Adrenal gland (tissue), 5 donors: Measurements from ENCODE around the gene HTR5A.

Experiments
- POLR2A ChIP-seq, 2 donors: fragments of 450-650 bp; IDR thresholded peaks; one replicate each; pipeline ENCODE4 v1.6.1; 2017; ENCODE audit warnings: antibody characterized with exemption in 2 of 2, mild to moderate bottlenecking in 2 of 2, moderate library complexity in 1 of 2
- TF ChIP-seq, protein P1 (sequence below), 6 experiments: fragments of 450-650 bp in 4 of 6; fragments of 200-600 bp in 2 of 6; sonication (generic) in 1 of 6; IDR thresholded peaks; 1 replicate in 5 of 6; 2 replicates in 1 of 6; pipeline versions ENCODE4 v1.5.1 to v1.8.0; 2016 to 2021; ENCODE audit warnings: antibody characterized with exemption in 6 of 6, mild to moderate bottlenecking in 2 of 6, moderate library complexity in 1 of 6
- donor health status: DM: no; HTN: no; CAD: no.

DNA sequence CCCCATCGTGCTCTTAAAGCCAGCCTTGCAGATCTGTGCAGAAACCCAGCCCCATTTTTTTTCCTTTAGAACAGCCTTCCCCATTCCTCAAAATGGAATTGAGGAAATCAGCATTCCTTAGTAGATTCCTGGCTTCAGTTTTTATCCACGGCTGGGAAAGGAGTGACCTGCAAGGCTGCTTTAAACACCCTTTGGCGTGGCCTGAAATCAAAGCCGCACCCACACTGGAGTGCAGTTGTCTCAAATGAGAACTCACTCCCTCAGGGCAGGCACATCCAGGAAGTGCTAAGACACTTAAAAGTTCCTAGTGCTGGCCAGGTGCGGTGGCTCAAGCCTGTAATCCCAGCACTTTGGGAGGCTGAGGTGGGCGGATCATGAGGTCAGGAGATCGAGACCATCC, 34.8 kb downstream of the HTR5A start:
- TF ChIP-seq, protein P1, sequence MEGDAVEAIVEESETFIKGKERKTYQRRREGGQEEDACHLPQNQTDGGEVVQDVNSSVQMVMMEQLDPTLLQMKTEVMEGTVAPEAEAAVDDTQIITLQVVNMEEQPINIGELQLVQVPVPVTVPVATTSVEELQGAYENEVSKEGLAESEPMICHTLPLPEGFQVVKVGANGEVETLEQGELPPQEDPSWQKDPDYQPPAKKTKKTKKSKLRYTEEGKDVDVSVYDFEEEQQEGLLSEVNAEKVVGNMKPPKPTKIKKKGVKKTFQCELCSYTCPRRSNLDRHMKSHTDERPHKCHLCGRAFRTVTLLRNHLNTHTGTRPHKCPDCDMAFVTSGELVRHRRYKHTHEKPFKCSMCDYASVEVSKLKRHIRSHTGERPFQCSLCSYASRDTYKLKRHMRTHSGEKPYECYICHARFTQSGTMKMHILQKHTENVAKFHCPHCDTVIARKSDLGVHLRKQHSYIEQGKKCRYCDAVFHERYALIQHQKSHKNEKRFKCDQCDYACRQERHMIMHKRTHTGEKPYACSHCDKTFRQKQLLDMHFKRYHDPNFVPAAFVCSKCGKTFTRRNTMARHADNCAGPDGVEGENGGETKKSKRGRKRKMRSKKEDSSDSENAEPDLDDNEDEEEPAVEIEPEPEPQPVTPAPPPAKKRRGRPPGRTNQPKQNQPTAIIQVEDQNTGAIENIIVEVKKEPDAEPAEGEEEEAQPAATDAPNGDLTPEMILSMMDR (IDR thresholded peaks at IDR 0.05), result no peak
- TF ChIP-seq POLR2A (IDR thresholded peaks at IDR 0.05), result no peak
